H1 (cell line): ENCODE measurements around the gene AP2B1.

Experiments
- E2F6 ChIP-seq: IDR thresholded peaks from 2 replicates; pipeline ENCODE4 v1.6.1; 2012; ENCODE audit warnings: inconsistent platforms
- SUZ12 ChIP-seq: fragments of 200-600 bp; sonication (generic); IDR thresholded peaks from 2 replicates; pipeline ENCODE4 v1.6.1; 2012; ENCODE audit warnings: mild to moderate bottlenecking, inconsistent platforms, low read length, moderate library complexity, mixed read lengths

GRCh38 chr17:35616536-35616935, 29.4 kb downstream of the AP2B1 start:
- TF ChIP-seq SUZ12 (no peak), E2F6 (no peak)
